ENCODE data around the gene AATK.
"Not testable (repeated sequence)": the region's sequence is repeated elsewhere in the genome, so short reads cannot be mapped to it uniquely, and the experiment has no call there.

The AATK gene

DNA sequence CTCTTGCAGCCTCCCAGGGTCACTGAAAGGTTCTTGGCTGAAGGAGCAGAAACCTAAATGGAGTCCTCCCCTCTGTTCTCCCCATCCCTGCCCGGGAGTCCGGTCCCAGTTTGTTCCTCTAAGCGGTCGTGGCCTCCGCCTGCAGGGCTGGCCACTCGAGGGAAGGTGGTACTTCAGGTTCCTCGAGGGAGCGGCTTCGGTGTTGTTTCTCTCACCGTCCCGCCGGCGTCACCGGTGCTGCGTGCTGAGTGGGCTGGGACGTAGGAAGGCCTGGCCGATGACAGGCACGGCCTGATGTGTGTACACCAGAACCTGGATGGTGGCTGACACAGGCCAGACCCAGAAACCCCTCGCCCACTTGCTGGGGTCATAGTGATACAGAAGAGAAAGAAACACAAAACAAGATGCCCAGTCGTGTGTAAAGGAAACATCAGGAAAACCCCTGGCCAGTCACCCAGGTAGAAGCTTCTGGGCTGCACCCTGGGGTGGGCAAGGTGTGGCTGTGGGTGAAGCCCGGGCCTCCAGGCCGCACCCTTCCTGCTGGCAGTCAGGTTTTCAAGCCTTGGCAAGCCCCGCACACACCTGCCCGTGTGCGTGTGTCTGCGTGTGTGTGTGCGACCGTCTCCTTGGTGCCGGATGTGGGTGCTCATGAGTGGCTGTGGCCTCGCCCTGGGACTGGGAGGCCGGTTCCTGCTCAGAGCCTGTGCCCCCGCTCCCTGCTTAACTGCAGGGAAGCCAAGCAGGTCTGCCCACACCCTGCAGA lies 79.1 kb downstream of the AATK start:
- no peak for FAIRE-seq

DNA sequence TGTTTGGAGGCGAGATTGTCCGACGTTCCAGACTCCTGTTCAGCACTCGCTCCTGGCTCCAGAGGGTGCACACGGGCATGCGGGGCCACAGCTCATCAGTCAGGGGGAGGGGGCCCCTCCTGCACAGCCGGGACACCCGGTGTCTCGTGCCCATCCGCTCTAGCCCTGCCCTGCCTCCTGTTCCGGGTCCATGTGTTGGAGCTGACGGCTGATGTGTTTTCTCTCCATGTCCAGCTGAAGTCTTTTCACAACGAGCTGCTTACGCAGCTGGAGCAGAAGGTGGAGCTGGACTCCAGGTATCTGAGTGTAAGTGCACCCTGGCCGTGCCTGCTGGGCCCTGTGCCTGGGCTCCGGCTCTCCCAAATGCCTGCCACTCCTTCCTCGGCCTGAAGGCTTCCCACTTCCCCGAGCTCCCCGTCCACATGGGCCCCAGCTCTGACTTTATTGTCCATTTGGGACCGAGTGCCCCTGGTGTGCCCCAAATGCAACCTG lies 80.6 kb downstream of the AATK start:
- no peak for FAIRE-seq

DNA sequence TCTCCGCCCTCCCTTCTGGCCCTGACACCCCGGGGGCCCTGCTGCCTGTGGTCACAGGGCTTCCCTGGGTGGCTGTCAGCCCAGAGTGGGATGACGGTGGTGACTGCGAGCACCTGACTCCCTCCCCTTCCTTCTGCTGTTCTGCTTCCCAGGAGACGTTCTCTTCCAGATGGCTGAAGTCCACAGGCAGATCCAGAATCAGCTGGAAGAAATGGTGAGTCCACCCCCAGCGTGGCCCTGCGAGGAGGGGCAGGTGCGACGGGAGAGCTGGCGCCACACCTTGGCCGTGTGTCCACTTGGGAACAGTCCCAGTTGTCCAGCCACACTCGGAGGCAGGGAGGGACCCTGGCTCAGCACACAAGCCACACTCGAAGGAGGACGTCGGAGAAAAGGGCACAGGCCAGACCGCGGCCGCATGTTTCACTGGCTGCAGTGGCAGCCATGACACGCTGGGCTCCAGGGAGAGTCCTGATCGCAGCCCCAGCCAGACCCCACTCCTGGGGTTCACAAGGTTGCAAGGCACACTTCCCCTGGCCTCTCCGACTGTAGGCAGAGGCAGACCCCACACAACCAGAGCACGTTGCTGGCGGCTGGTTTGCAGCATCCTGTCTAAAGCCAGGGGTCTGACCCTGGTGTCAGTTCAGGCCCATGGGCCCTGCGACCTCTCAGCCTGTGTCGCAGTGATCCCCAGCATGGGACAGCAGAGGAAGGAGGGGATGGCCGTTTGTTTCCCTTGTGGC lies 81.2 kb downstream of the AATK start:
- FAIRE-seq = no peak

DNA sequence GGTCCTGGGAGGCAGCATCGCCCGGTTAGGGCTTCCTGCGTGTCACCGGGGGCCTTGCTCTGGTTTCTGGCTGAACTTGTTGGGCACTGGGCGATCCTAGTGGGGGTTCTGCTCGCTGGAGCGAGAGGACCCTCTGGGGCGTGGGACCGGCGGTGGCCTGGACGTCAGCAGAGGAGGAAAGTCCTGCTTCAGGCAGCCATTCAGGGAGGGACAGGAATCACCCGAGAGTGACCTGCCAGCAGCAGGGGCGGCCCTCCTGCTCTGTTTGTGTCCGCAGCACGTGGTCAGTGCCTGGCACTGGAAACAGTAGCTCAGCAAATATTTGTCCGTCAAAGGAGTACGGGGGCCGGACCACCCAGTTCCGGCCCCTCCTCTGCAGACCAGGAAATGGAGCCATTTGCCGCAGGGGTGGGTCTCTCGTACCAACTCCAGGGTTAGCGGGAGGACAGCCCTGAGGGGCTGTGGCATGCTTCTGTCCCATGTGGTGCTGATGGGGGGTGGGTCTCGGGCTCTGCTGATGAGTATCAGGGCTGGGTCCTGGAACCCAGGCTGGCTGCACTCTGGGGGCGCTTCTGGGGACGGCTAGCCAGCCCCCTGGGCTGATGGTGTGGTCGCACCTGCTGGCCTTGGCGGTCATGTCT lies 82.8 kb downstream of the AATK start:
- FAIRE-seq = no peak

DNA sequence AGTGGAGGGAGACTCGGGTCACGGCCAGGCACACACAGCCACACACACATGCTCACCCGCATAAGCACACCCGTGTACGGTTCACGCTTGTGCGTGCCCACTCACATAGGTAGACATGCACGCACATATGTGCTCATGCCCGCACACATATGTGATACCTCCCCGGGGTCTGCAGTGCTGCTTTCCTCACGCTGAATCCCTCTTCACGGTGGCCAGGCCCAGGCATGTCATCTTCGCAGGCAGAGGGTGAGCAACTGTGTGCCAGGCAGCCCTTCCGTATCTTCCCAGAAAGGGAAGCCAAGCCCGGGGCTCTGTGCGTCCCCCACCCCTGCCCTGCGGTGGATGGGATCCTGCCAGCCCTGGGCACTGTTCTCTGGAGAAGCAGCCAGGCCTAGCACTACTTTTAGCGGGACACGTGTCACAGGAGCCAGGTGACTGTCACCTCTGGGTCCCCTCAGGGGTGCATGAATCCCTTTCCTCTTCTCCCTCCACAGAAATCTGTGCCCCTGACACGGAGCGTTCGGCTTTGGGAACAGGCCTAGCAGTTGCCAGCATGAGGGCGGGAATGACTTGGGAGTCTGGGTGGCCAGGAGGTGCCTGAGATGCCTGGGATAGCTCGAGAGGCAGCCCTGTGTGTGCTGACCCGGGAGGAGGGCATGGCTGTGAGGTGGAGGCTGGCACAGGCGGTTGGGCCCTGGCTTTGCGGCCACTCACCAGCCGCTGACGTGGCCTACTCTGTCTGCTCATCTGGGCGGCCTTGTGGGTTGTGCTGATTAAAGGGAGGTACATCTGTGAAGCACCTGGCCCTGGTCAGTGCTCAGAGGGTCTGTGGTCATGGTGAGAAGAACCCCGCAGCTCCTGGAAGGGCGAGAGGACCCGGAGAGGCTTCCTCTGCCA lies 83.6 kb downstream of the AATK start:
- no peak for FAIRE-seq

DNA sequence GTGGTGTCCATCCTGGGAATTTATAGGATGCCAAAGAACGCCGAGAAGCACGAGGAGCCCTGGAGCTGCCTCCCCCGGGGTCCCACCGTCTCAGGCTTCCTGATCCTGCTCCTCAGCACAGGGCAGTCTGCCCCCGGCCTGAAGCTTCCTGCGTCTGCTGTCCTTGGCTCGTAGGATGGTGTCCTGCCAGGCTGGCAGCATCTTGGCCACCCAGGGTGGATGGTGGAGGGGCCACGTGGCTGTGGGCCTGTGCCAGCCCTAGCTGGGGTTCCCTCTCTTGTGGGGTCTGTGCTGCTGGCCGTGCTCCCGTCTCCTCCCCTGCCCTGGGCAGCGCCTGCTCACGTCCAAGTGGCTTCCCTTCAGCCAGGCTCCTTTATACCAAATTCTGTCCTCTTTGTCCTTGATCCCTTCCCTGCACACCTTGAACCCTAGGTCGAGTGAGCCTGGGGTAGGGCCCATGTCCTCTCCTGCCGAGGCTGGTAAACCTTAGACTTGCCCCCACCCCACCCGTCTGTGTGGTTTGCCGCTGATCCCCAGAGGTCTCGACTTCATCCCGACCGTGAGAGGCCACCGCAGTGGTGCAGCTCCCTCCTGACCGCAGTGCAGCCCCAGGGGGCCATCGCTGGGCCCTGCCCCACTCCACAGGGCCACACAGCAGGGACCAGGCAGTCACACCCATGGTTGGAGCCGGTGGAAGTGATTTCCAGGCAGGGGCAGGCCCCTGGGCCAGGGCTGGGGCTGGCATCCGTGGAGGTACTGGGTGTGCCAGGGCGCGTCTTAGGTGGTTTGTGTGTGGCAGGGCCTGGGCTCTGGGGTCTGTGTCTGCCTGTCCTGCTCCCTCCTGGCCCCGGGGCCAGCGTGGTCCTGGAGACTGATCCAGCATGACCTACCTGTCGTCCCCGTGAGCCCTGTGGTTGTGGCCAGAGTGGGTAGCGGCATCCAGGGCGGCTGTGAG lies 84.5 kb downstream of the AATK start:
- no peak for FAIRE-seq

DNA sequence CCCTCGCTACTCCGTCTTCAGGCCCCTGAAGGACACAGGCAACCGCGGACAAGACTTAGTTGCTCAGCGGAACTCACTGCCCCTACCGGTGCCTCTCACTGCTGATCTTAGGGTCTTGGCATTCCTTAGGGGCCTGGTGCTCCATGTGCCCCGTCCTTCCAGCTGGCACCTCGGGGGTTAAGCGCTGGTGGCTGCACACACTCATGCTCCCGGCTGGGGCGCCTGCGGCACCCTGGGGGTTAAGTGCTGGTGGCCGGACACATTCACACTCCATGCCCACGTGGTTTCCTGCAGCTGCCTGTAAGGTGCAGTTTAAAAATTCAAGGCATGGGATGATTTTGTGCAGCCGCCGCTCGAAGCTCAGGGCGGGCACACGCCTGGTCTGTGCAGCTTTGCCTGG lies 86.0 kb downstream of the AATK start:
- FAIRE-seq = no peak

DNA sequence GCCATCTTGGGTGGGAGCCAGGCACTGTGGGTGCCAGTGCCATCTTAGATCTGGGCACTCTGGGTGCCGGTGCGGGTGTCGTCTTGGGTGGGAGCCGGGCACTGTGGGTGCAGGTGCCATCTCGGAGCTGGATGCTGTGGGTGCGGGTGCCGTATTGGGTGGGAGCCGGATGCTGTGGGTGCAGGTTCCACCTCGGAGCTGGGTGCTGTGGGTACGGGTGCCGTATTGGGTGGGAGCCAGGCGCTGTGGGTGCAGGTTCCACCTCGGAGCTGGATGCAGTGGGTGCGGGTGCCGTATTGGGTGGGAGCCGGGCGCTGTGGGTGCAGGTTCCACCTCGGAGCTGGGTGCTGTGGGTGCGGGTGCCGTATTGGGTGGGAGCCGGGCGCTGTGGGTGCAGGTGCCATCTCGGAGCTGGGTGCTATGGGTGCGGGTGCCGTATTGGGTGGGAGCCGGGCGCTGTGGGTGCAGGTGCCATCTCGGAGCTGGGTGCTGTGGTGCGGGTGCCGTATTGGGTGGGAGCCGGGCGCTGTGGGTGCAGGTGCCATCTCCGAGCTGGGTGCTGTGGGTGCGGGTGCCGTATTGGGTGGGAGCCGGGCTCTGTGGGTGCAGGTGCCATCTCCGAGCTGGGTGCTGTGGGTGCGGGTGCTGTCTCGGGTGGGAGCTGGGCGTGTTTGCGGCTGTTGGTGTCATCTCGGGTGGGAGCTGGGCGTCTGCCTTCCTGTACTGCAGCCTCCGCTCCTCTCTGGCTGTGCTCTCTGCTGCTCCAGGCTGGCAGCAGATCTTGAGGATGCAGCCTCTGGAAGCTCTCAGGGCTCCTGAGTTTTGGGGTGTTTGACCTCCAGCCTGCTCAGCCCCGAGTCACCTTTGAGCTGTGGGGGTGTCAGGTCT lies 87.8 kb downstream of the AATK start:
- not testable (repeated sequence) for FAIRE-seq

DNA sequence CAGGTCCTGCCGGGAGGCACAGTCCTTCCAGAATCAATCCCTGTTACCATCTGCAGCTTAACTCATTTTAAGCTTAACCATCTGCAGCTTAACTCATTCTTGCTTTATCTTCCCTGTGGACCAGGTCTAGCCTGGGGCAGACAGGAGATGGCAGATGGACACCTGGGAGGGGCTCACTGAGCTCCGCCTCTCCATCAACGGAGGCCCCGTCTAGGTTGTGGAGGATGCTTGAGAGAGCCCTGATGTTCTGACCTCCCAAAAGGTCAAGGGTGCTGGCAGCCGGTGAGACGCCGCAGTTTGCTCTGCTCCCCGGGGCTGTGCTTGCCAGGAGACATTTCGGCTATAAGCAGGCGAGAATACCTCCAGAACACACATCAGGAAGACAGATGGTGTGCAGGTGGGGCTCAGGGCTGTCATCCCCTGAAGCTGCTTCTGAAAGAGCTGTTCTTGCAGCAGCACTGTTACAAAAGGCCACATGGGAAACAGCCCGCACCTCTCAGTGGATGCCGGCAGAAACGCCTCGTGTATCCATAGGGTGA lies 89.8 kb downstream of the AATK start:
- no peak for FAIRE-seq

DNA sequence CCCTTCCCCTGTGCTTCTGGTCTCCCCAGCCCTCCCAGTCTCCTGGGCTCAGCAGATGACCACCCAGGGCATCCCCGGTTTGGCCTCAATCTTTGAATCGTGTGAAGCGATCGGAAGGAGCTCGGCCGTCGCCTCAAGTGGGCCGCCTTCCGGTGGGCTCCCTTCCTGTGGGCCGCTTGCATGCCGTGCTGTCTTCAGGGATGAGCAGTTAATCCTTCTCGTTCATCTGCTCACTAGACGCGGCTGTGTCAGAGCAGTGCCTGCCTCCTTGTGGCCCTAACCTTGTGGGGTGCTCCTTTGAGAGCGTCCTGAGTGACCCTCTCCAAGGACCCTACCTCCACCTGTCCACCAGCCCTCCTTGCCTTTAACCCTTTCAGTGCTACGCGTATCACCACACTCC lies 90.7 kb downstream of the AATK start:
- no peak for FAIRE-seq

DNA sequence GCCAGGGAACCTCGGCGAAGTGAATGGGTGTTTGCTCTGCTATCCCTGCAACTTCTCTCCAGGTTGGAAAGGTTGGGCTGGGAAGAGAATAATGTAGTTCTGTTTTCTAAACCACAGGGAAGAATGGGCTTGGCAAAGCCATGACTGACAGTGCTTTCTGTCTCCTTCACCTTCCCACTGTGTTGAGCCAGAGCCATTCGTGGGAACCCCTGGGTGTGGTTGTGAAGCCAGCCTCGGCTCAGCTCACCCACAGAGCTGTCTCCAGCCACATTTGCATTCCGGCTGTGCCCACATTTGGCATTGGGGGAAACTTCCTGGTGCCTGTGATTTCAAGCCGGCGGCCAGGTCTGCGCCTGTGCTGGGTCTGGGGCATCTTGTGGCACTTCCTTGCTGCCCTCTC lies 91.1 kb downstream of the AATK start:
- no peak for FAIRE-seq

DNA sequence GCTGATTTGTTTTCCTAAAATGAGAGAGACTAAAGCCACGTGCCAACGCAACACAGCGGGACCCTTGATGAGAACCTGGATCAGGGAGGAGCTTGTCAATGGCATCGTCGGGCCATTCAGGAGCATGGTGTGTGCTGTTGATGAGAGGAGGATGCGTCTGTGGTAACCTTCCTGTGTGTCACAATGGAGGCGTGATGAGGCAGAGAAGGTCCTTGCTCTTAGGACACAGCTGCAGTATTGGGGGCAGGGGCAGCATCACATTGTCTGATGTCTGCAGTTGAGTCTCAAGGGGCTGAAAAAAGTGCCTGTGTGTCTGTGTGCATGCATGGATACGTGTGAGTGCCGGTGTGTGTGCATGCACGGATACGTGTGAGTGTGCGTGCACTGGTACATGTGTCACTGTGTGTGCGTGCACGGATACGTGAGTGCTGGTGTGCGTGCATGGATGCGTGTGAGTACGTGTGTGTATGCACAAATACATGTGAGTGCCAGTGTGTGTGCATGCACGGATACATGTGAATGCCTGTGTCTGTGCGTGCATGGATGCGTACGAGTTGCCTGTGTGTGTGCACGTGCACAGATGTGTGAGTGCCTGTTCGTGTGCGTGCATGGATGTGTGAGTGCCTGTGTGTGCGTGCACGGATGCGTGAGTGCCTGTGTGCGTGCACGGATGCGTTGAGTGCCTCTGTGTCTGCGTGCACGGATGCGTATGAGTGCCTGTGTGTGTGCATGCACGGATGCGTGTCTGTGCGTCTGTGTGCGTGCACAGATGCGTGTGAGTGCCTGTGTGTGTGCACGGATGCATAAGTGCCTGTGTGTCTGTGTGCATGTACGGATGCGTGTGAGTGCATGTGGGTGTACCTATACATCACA lies 91.8 kb downstream of the AATK start:
- FAIRE-seq = no peak

DNA sequence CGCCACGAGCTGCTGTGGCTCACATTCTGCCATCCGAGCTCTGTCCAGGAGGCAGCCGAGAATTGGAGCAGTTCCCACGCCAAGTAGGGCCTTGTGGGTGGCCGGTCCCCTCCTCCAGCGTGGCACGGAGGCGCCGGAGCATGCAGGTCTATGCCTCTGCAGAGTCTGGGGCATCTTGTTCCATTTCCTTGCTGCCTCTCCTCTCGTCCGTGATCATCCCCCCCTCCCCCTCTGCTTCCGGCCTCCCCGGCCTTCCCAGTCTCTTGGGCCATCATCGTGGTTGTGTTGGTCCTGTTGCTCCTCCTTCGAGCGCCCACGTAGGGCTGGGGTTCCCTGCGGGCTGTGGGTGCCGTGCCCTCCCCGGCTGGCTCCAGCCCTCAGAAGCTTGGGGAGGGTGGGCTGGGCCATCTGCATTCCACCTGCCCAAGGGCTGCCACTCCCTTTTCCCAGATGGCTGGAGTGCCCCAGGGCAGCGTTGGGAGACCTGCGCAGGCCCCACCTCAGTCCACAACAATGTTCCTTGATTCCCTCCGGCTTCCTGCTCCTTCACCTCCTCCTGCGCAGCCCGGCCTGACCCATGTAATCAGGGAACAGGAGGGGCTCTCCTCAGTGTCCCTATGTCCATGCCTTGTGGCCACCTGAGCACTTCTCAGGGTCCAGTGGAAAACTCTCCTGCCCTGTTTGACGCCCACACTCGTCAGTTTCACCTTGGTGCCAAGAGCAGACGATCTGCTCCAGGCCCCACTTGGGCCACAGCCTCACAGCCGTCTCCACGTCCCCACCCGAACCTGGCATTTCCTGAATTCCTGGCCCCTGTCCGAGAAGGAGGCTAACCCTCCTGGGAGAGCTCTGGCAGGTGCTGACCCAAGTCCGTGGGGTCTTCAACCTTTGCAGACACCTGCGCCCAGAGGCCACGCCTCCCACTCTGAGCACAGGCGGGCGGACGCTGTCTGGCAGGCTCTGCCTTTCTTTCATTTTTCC lies 94.0 kb downstream of the AATK start:
- FAIRE-seq = no peak

DNA sequence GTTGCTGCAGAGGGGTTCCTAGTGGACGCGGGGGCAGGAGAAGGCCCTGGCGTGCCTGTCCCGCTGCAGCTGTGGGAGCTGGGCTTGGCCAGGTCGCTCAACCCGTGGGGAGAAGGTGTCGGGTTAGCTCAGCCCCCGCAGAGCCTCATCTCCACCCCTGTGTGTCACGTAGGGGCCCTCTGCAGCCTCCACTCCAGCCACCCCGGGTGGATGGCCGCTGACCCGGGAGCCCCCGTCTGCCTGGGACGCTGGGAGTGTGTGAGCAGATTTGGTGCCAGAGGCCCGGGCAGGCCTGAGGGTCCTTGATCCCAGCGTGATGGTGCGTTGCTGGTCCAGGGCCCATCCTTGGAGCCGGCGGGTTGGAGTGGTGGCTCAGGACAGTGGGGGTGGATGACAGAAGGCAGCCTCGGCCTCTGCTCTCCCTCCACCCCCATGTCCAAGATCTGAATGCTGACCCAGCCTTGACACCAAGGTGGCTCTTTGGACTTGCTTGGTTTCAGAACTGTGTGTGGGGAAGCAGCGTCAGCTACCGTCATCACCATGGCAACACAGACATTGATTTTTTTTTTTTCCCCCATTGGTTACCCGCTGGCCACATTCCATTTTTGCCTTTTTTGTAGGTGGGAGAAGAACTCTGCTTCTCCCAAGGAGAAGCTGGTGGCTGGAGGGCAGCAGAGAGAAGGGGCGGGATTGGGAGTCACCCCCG lies 95.3 kb downstream of the AATK start:
- no peak for FAIRE-seq

DNA sequence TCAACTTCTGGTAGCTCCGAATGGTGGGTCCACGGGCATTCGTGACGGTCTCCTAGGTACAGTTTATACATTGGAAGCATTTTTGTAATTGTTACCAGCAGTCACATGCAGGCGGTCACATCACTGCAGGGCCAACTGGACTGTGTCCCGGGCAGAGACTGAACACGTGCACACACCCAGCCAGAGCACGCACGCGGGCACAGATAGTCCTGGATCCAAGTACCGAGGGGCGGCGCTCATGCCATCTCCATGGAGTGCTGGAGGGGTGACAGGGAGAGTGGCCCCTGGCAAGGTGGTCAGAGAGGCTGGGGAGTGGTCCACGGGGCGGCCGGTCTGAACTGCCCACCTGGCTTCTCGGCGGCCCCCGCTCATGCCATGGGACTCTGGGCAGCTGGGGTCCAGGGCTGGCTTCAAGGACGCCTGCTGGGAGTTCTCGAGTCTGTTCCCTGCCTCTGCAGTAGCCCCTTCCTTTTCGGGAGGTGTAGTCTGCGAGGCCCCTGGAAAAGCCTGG lies 96.8 kb downstream of the AATK start:
- FAIRE-seq = no peak

DNA sequence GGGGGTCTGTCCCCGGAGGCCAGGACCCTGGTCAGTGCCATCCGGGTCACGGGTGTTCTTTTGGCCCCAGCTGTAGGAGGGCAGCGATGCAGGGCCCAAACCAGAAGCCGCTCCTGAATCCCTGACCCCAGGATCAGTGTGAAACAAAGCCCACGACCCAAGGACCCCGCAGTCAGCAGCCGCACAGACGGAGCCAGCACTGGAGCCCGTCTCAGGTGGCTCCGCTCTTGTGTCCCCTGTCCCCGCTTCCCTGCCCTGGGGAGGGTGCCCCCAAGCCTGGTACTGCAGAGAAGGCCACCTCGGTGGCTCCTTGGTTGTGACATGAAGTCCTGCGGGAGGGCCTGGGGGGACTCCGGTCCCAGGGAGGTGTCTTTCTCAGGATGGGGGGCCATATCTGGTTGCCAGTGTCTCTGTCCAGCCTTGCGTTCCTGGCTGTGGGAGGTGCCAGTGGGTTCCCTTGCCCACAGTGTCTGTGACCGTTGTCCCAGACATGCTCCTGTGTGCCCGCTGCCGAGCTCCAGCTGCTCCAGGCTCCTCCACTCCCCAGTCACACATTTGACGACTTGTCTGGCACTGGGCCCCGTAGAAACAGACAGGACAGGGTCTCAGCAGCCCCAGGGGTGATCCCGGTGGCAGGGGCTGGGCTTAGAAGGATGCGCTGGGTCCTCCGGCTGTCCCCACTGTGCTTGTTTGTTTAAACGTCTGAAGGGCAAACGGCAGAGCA lies 97.4 kb downstream of the AATK start:
- FAIRE-seq = no peak
